Neutrophil (primary cell): ENCODE results near the gene TRAPPC3.

Experiments
- H3K27ac ChIP-seq: fragments of 200-600 bp; sonication (generic); 2 replicates; pipeline ENCODE4 v1.5.1; 2016; ENCODE audit warnings: mild to moderate bottlenecking, moderate library complexity
- H3K27me3 ChIP-seq: fragments of 200-600 bp; sonication (generic); 2 replicates; pipeline ENCODE4 v1.6.0; 2016; ENCODE audit warnings: mild to moderate bottlenecking
- H3K36me3 ChIP-seq: fragments of 200-600 bp; sonication (generic); 2 replicates; pipeline ENCODE4 v1.5.1; 2017
- H3K4me1 ChIP-seq, 2 experiments: fragments of 200-600 bp in 1 of 2; sonication (generic) in 1 of 2; 1 replicate in 1 of 2; 2 replicates in 1 of 2; pipeline versions ENCODE4 v1.5.1 to v1.6.1; 2013 to 2016; ENCODE audit warnings: low read depth in 1 of 2, low read length in 1 of 2, mild to moderate bottlenecking in 1 of 2, moderate library complexity in 1 of 2; ENCODE audit not compliant: control insufficient read depth in 1 of 2, insufficient read depth in 1 of 2
- H3K4me3 ChIP-seq, 2 experiments: fragments of 200-600 bp in 1 of 2; sonication (generic) in 1 of 2; 1 replicate in 1 of 2; 2 replicates in 1 of 2; pipeline ENCODE4 v1.5.1; 2013 to 2016; ENCODE audit warnings: low read depth in 1 of 2, low read length in 1 of 2, mild to moderate bottlenecking in 1 of 2, moderate library complexity in 1 of 2
- H3K9me3 ChIP-seq: fragments of 200-600 bp; sonication (generic); 2 replicates; pipeline ENCODE4 v1.5.1; 2016
- CTCF ChIP-seq: fragments of 200-600 bp; sonication (generic); IDR thresholded peaks from 2 replicates; pipeline ENCODE4 v1.5.1; 2016; ENCODE audit warnings: antibody characterized with exemption

The TRAPPC3 gene

DNA sequence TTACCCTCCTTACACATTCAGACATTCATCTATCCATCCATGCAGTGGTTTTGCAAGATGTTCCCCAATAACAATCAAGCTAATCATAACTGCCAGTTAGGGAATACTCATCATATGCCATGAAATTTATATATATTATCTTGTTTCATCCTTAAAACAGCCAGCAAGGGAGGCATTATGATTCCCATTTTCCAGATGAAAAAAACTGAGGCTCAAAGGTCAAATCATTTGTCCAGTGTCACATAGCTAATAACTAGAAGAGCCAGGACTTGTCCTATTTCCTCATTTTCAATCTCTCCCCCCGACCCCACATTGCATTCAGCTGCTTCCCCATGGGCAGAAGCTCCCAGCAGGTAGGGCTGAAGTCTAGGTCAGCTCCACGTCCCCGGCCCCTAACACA, 17.3 kb downstream of the TRAPPC3 start:
- TF ChIP-seq CTCF, result no peak
- Histone ChIP-seq H3K9me3 (no peaks in the 10 kb centered on the region), H3K27ac (no peak overlapping the region), H3K27me3 (peaks cover under 1% of the 10 kb centered on the region), H3K4me1 (peaks cover 8% of the 10 kb centered on the region in 2 experiments), H3K36me3 (peaks cover 11% of the 10 kb centered on the region), H3K4me3 (no peak overlapping the region)

DNA sequence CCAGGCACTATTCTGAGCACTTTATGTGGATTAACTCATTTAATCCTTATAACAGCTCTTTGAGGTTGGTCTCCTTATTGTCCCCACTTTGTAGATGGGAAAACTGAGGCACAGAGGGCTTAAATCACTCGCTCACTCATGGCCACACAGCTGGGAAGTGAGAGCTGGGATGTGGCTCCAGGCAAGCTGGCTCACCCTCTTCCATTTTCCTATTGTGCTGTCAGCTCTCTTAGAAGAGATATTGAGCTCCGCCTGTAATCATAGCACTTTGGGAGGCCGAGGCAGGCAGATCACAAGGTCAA, 20.4 kb downstream of the TRAPPC3 start:
- Histone ChIP-seq H3K4me1 (peaks cover 4 to 6% of the 10 kb centered on the region in 2 experiments), H3K36me3 (no peaks in the 10 kb centered on the region), H3K4me3 (no peak overlapping the region), H3K27ac (no peak overlapping the region), H3K9me3 (no peaks in the 10 kb centered on the region), H3K27me3 (peaks cover 33% of the 10 kb centered on the region)
- TF ChIP-seq CTCF, result no peak

DNA sequence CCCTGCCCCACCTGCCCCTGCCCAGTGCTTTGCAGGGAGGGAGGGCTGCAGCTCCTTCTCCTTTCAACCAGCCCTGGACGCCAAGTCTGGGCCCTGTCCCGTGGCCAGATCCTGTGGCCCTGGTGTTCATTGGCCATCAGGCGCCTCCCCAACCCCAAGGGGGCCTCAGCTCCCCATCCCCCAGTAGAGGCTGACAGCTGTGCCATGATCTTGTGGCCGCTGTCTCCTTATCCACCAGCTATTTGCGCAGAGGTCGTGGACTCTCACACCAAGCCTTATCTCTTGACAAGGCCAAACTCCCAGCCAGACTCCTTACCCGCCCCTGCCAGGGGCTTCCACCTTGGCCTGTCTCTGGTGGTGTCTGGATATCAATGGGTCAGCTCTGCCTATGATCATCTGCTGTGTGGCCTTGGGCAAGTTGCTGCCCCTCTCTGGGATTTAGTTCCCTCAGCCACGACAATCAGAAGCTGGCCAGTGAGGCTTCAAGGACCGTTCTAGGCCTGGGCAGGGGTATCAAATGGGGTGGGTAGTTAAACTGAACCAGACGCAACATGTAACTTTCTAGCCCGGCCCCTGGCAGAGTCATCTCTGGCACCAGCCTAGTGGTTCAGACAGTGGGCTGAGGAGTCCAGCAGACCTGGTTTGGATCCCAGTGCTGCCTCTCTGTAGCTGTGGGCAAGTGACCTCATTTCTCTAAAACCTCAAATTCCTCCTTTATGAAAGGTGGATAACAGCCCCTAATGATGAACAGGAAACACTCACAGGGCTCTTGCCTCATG, 21.0 kb downstream of the TRAPPC3 start:
- no peak overlapping the region for H3K4me3 ChIP-seq
- peaks cover 7 to 8% of the 10 kb centered on the region in 2 experiments for H3K4me1 ChIP-seq
- H3K9me3 ChIP-seq, result no peaks in the 10 kb centered on the region
- peaks cover 38% of the 10 kb centered on the region for H3K27me3 ChIP-seq
- no peak overlapping the region for H3K27ac ChIP-seq
- H3K36me3 ChIP-seq, result no peaks in the 10 kb centered on the region
- TF ChIP-seq CTCF, result no peak

GRCh38 chr1:36126797-36127500, 22.3 kb downstream of the TRAPPC3 start:
- H3K36me3 ChIP-seq, result no peaks in the 10 kb centered on the region
- H3K4me1 ChIP-seq, result peaks cover 16 to 20% of the 10 kb centered on the region in 2 experiments
- peaks cover 52% of the 10 kb centered on the region for H3K27me3 ChIP-seq
- H3K9me3 ChIP-seq, result no peaks in the 10 kb centered on the region
- H3K27ac ChIP-seq, result no peak overlapping the region
- no peak overlapping the region for H3K4me3 ChIP-seq
- no peak for TF ChIP-seq CTCF

- Histone ChIP-seq H3K9me3 (no peaks in the 10 kb centered on the region), H3K27me3 (peaks cover 56% of the 10 kb centered on the region), H3K4me3 (no peak overlapping the region), H3K4me1 (peaks cover 16 to 20% of the 10 kb centered on the region in 2 experiments), H3K27ac (no peak overlapping the region), H3K36me3 (no peaks in the 10 kb centered on the region)
- no peak for TF ChIP-seq CTCF
These were observed 23.1 kb downstream of the TRAPPC3 start for GRCh38 chr1:36126005-36126716.
